Immature natural killer cell (primary cell): ENCODE data around the gene CSPG4. TPM values are rescaled to one million over a fixed set of nuclear protein-coding genes. Genes with fewer than 3 reads are reported as not detected.
A peak's percentile ranks its signal among the peaks of the same experiment; 100 is the strongest.
"Not testable (repeated sequence)": the region's sequence is repeated elsewhere in the genome, so short reads cannot be mapped to it uniquely, and the experiment has no call there.

Experiments used
- DNase-seq, 3 donors: peaks; one replicate each; pipeline ENCODE4 v3.0.0; 2022; ENCODE audit warnings: mixed read lengths in 1 of 3
- H3K27ac Mint-ChIP-seq, 6 donors: one replicate each; pipeline ENCODE4 v1.8.0; 2020; ENCODE audit warnings: mixed read lengths in 6 of 6, mild to moderate bottlenecking in 5 of 6, inconsistent platforms in 4 of 6, moderate library complexity in 3 of 6
- H3K27me3 Mint-ChIP-seq, 3 donors: one replicate each; pipeline ENCODE4 v1.8.0; 2020 to 2021; ENCODE audit warnings: low read depth in 3 of 3, mild to moderate bottlenecking in 3 of 3, mixed read lengths in 3 of 3, moderate library complexity in 3 of 3, inconsistent platforms in 1 of 3
- H3K36me3 Mint-ChIP-seq, 3 donors: one replicate each; pipeline ENCODE4 v1.8.0; 2020; ENCODE audit warnings: mixed read lengths in 3 of 3, inconsistent platforms in 2 of 3, mild to moderate bottlenecking in 2 of 3
- H3K4me1 Mint-ChIP-seq, 2 donors: one replicate each; pipeline ENCODE4 v1.8.0; 2020; ENCODE audit warnings: inconsistent platforms in 2 of 2, mild to moderate bottlenecking in 2 of 2, mixed read lengths in 2 of 2, moderate library complexity in 1 of 2
- H3K4me3 Mint-ChIP-seq, 5 donors: one replicate each; pipeline ENCODE4 v1.8.0; 2020; ENCODE audit warnings: mild to moderate bottlenecking in 5 of 5, mixed read lengths in 5 of 5, inconsistent platforms in 3 of 5, moderate library complexity in 3 of 5
- H3K9me3 Mint-ChIP-seq, 6 donors: one replicate each; pipeline ENCODE4 v1.8.0; 2020; ENCODE audit warnings: mild to moderate bottlenecking in 6 of 6, mixed read lengths in 6 of 6, inconsistent platforms in 4 of 6, moderate library complexity in 3 of 6
- polyA plus RNA-seq, 3 donors: library from polyadenylated mRNA; unstranded; fragments of 300-500 nt; fragmentation: Illumina TruSeq; gene quantifications; one replicate each; pipeline ENCODE4 v1.2.3, GENCODE V29; 2021

Gene CSPG4
- polyA plus RNA-seq, 3 donors from 2014 or later, result 0.12 to 0.18 TPM; not detected in 1

- Mint-ChIP-seq H3K4me3 (no peak overlapping the region), H3K4me1 (peaks cover 16 to 18% of the 10 kb centered on the region in 2 donors), H3K27me3 (peaks cover 16 to 25% (median 19%) of the 10 kb centered on the region in 3 donors), H3K27ac (no peak overlapping the region), H3K36me3 (peaks cover 0 to 4% (median 0%) of the 10 kb centered on the region in 3 donors), H3K9me3 (peaks cover 0 to 1% (median 0%) of the 10 kb centered on the region in 6 donors)
- DNase-seq, result no peak
Observed at GRCh38 chr15:75733761-75734651, 21.4 kb upstream of the CSPG4 start.

GRCh38 chr15:75732809-75733451 lies 20.3 kb upstream of the CSPG4 start:
- peaks cover 17 to 28% (median 19%) of the 10 kb centered on the region in 3 donors for H3K27me3 Mint-ChIP-seq
- no peak overlapping the region for H3K27ac Mint-ChIP-seq
- peak overlapping the region in 1 of 5 donors; percentile 61 for H3K4me3 Mint-ChIP-seq

GRCh38 chr15:75732177-75732808 lies 19.6 kb upstream of the CSPG4 start:
- DNase-seq, result no peak
- peak overlapping the region in 1 of 5 donors; percentile 61 for H3K4me3 Mint-ChIP-seq

More at GRCh38 chr15:75732809-75733451, 20.3 kb upstream of the CSPG4 start:
- peaks cover 11 to 15% of the 10 kb centered on the region in 2 donors for H3K4me1 Mint-ChIP-seq
- H3K36me3 Mint-ChIP-seq, result peaks cover 0 to 4% (median 0%) of the 10 kb centered on the region in 3 donors
- DNase-seq, result peak; percentile 38 to 40 (median 39)
- peaks cover 0 to 1% (median 0%) of the 10 kb centered on the region in 6 donors for H3K9me3 Mint-ChIP-seq

GRCh38 chr15:75731248-75732151 lies 18.9 kb upstream of the CSPG4 start:
- no peak for DNase-seq
- Mint-ChIP-seq H3K27me3 (peaks cover 19 to 24% (median 21%) of the 10 kb centered on the region in 3 donors), H3K4me1 (peaks cover 7 to 11% of the 10 kb centered on the region in 2 donors), H3K4me3 (peak overlapping the region in 1 of 5 donors; percentile 30), H3K9me3 (peaks cover 0 to 1% (median 0%) of the 10 kb centered on the region in 6 donors), H3K27ac (no peak overlapping the region), H3K36me3 (no peaks in the 10 kb centered on the region)

More at GRCh38 chr15:75732177-75732808, 19.6 kb upstream of the CSPG4 start:
- peaks cover 19 to 30% (median 21%) of the 10 kb centered on the region in 3 donors for H3K27me3 Mint-ChIP-seq
- peaks cover 7 to 13% of the 10 kb centered on the region in 2 donors for H3K4me1 Mint-ChIP-seq
- peaks cover 0 to 4% (median 0%) of the 10 kb centered on the region in 3 donors for H3K36me3 Mint-ChIP-seq
- H3K27ac Mint-ChIP-seq, result no peak overlapping the region
- H3K9me3 Mint-ChIP-seq, result peaks cover 0 to 1% (median 0%) of the 10 kb centered on the region in 6 donors

- not testable (repeated sequence) for H3K36me3 Mint-ChIP-seq, DNase-seq, H3K27ac Mint-ChIP-seq, H3K9me3 Mint-ChIP-seq, H3K4me3 Mint-ChIP-seq
- Mint-ChIP-seq H3K4me1 (peaks cover 7 to 11% of the 10 kb centered on the region in 2 donors), H3K27me3 (peaks cover 17 to 26% (median 19%) of the 10 kb centered on the region in 3 donors)
Observed at GRCh38 chr15:75730376-75731247, 18.0 kb upstream of the CSPG4 start.

- Mint-ChIP-seq H3K27me3 (peaks cover 12 to 18% (median 16%) of the 10 kb centered on the region in 3 donors), H3K4me3 (no peak overlapping the region), H3K27ac (no peak overlapping the region), H3K4me1 (peaks cover 7 to 11% of the 10 kb centered on the region in 2 donors), H3K9me3 (peaks cover 0 to 1% (median 0%) of the 10 kb centered on the region in 6 donors), H3K36me3 (no peaks in the 10 kb centered on the region)
- DNase-seq, result no peak
Observed at GRCh38 chr15:75729326-75730069, 16.9 kb upstream of the CSPG4 start.

- DNase-seq, result peak; percentile 60 to 69 (median 64)
- Mint-ChIP-seq H3K36me3 (no peaks in the 10 kb centered on the region), H3K27ac (no peak overlapping the region), H3K27me3 (peaks cover 12 to 19% (median 18%) of the 10 kb centered on the region in 3 donors), H3K4me1 (peaks cover 7 to 11% of the 10 kb centered on the region in 2 donors), H3K4me3 (no peak overlapping the region), H3K9me3 (peaks cover 0 to 1% (median 0%) of the 10 kb centered on the region in 6 donors)
Observed at GRCh38 chr15:75727851-75728715, 15.4 kb upstream of the CSPG4 start.

- DNase-seq, result no peak
- Mint-ChIP-seq H3K4me1 (peaks cover 0 to 5% of the 10 kb centered on the region in 2 donors), H3K27me3 (peaks cover 12 to 17% (median 12%) of the 10 kb centered on the region in 3 donors), H3K36me3 (no peaks in the 10 kb centered on the region), H3K9me3 (no peaks in the 10 kb centered on the region), H3K27ac (no peak overlapping the region), H3K4me3 (no peak overlapping the region)
Observed at GRCh38 chr15:75727031-75727531, 14.4 kb upstream of the CSPG4 start.

GRCh38 chr15:75725719-75726607 lies 13.3 kb upstream of the CSPG4 start:
- Mint-ChIP-seq H3K4me3 (no peak overlapping the region), H3K4me1 (peaks cover 0 to 4% of the 10 kb centered on the region in 2 donors), H3K27ac (no peak overlapping the region), H3K36me3 (no peaks in the 10 kb centered on the region), H3K9me3 (no peaks in the 10 kb centered on the region), H3K27me3 (peaks cover 8 to 18% (median 17%) of the 10 kb centered on the region in 3 donors)
- no peak for DNase-seq
